ENCODE data around the gene MED13L. TPM values are rescaled to one million over a fixed set of nuclear protein-coding genes. Genes with fewer than 3 reads are reported as not detected.

The MED13L gene
- total RNA-seq, 1 donor: 180 TPM

- DNase-seq (ENCODE audit: low read depth): no peak
- H3K4me3 ChIP-seq (ENCODE audit: low read depth, low read length): no peak overlapping the region
- no peak for TF ChIP-seq CTCF (IDR thresholded peaks at IDR 0.05; ENCODE audit: insufficient read depth, low read length)
Measured at GRCh38 chr12:115934046-115934445, 343.4 kb downstream of the MED13L start.

GRCh38 chr12:115932066-115932465 is 345.4 kb downstream of the MED13L start:
- no peak for TF ChIP-seq CTCF (IDR thresholded peaks at IDR 0.05; ENCODE audit: insufficient read depth, low read length)
- no peak overlapping the region for H3K4me3 ChIP-seq (ENCODE audit: low read depth, low read length)
- DNase-seq (ENCODE audit: low read depth): no peak

GRCh38 chr12:115930336-115930735 is 347.2 kb downstream of the MED13L start:
- no peak for DNase-seq (ENCODE audit: low read depth)
- no peak overlapping the region for H3K4me3 ChIP-seq (ENCODE audit: low read depth, low read length)
- no peak for TF ChIP-seq CTCF (IDR thresholded peaks at IDR 0.05; ENCODE audit: insufficient read depth, low read length)

- TF ChIP-seq CTCF (IDR thresholded peaks at IDR 0.05; ENCODE audit: insufficient read depth, low read length): no peak
- no peak overlapping the region for H3K4me3 ChIP-seq (ENCODE audit: low read depth, low read length)
Measured at GRCh38 chr12:115926037-115926670, 351.3 kb downstream of the MED13L start.

GRCh38 chr12:115923851-115924250 is 353.6 kb downstream of the MED13L start:
- DNase-seq (ENCODE audit: low read depth): no peak
- no peak for TF ChIP-seq CTCF (IDR thresholded peaks at IDR 0.05; ENCODE audit: insufficient read depth, low read length)
- no peak overlapping the region for H3K4me3 ChIP-seq (ENCODE audit: low read depth, low read length)

More at GRCh38 chr12:115926037-115926670, 351.3 kb downstream of the MED13L start:
- DNase-seq (ENCODE audit: low read depth): no peak

GRCh38 chr12:115922952-115923564 is 354.4 kb downstream of the MED13L start:
- H3K4me3 ChIP-seq (ENCODE audit: low read depth, low read length): no peak overlapping the region
- DNase-seq (ENCODE audit: low read depth): peak; percentile 33
- TF ChIP-seq CTCF (IDR thresholded peaks at IDR 0.05; ENCODE audit: insufficient read depth, low read length): peak; percentile 38

Data from fibroblast of the aortic adventitia (primary cell).